NCI-H1694 treated with DMSO at 0.1 percent for 48 hours (cell line): Measurements from ENCODE around the gene TLR10.

ENCODE experiments used
- DNase-seq: peaks from one replicate; lab custom pipeline; 2025; lab: John Stamatoyannopoulos, UW

Gene TLR10

GRCh38 chr4:38730830-38731646 is 51.8 kb downstream of the TLR10 start:
- DNase-seq = peak; percentile 61

- DNase-seq = no peak
Measured at GRCh38 chr4:38730493-38730829, 52.3 kb downstream of the TLR10 start.

DNA sequence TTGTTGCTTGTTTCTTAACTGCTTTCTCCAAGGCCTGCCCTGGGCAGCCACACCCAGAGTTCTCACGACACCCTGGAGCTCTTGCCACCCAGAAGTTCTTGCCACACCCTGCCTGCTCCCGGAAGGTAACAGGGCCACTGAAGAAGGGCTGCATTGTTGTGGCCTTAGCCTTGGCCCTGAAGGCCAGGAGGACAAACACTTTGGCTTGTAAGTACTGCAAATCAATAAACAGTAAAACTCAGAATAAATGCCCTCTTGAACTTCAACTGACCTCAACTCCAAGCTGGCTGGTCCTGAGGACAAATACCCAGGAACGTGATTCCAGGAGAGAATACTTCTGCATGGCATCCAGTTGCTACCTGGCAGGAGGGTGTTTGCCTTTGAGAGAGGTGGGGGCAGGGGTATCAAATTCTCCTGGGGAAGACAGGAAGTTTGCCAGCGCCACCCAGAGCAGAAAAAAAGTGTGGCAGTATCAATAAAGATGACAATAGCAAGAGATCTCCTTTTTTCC is 54.1 kb downstream of the TLR10 start:
- no peak for DNase-seq

DNA sequence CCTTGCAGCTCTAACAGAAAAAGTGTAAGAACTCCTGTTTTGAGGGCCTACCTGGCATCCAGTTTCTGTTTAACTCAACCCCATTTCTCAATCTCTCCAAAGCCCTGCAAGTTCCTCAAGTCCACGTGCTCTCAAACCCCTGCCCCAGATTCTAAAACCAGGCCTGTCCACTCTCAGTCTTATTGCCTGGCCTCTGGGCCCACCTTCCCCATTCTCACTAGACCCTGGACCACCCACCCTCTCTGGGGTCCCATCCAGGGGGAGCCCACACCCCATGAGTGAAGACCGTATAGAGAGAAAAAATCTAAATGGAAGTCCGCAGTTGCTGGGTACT is 58.3 kb downstream of the TLR10 start:
- no peak for DNase-seq

- no peak for DNase-seq
Measured at GRCh38 chr4:38723726-38724474, 58.9 kb downstream of the TLR10 start.

- no peak for DNase-seq
Measured at GRCh38 chr4:38723114-38723513, 59.7 kb downstream of the TLR10 start.
